Measurements from ENCODE around the gene LDHD. TPM values are rescaled to one million over a fixed set of nuclear protein-coding genes. Genes with fewer than 3 reads are reported as not detected.

LDHD gene
- total RNA-seq, 1 donor from 2014 or later: not detected

- Mint-ChIP-seq H3K27ac (no peak overlapping the region), H3K4me1 (peaks cover 10% of the 10 kb centered on the region), H3K4me3 (no peak overlapping the region), H3K36me3 (ENCODE audit: low read depth) (no peaks in the 10 kb centered on the region), H3K27me3 (peaks cover 16% of the 10 kb centered on the region), H3K9me3 (no peaks in the 10 kb centered on the region)
- CTCF ChIA-PET: no interaction called here
- no peak for DNase-seq
- ATAC-seq (ENCODE audit: low read depth): no peak
- POLR2A ChIA-PET: interaction anchor here (0.6 kb wide), 1 partner anchor 122 kb away, joined by 3 read pairs; no protein-coding TSS in a partner anchor
- TF ChIP-seq CTCF (IDR thresholded peaks at IDR 0.05): no peak
- intact Hi-C loops (cut with micrococcal nuclease): no loop called here
These were observed 30.3 kb downstream of the LDHD start for GRCh38 chr16:75086281-75086680.

- POLR2A ChIA-PET: no interaction called here
- peaks cover 15% of the 10 kb centered on the region for H3K4me1 Mint-ChIP-seq
These were observed 31.0 kb downstream of the LDHD start for GRCh38 chr16:75085556-75085955.

DNA sequence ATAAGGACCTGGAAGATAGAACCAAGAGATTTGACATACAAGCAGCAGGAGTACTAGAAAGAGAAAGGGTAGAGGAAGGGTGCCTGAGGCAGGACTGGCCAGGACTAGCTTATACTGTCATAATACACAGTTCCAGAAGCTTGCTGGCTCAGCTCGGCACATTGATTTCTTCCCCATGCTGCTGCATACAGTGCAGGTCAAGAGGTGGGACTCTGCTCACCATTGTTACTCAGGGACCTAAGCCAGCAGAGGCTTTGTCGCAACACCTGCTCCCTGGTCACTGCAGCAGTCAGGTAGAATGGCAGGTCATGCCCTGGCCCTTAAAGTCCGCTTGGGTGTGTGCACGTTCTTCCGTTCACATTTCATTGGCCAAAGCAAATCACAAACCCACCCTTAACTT, 32.8 kb downstream of the LDHD start:
- peaks cover 21% of the 10 kb centered on the region for H3K27me3 Mint-ChIP-seq
- intact Hi-C loops (cut with micrococcal nuclease): no loop called here
- POLR2A ChIA-PET: no interaction called here
- ATAC-seq (ENCODE audit: low read depth) (no peak), DNase-seq (no peak)
- H3K27ac Mint-ChIP-seq: no peak overlapping the region
- no peaks in the 10 kb centered on the region for H3K9me3 Mint-ChIP-seq
- no peaks in the 10 kb centered on the region for H3K36me3 Mint-ChIP-seq (ENCODE audit: low read depth)
- TF ChIP-seq CTCF (IDR thresholded peaks at IDR 0.05): no peak
- CTCF ChIA-PET: no interaction called here
- H3K4me3 Mint-ChIP-seq: no peak overlapping the region
- peaks cover 15% of the 10 kb centered on the region for H3K4me1 Mint-ChIP-seq

More at GRCh38 chr16:75085556-75085955, 31.0 kb downstream of the LDHD start:
- Mint-ChIP-seq H3K27ac (no peak overlapping the region), H3K27me3 (peaks cover 18% of the 10 kb centered on the region), H3K4me3 (no peak overlapping the region), H3K36me3 (ENCODE audit: low read depth) (no peaks in the 10 kb centered on the region), H3K9me3 (no peaks in the 10 kb centered on the region)
- DNase-seq (no peak), ATAC-seq (ENCODE audit: low read depth) (no peak)
- intact Hi-C loops (cut with micrococcal nuclease): no loop called here
- no peak for TF ChIP-seq CTCF (IDR thresholded peaks at IDR 0.05)
- CTCF ChIA-PET: no interaction called here

GRCh38 chr16:75081179-75081859, 35.3 kb downstream of the LDHD start:
- no peak overlapping the region for H3K27ac Mint-ChIP-seq
- no peaks in the 10 kb centered on the region for H3K36me3 Mint-ChIP-seq (ENCODE audit: low read depth)
- H3K27me3 Mint-ChIP-seq: peaks cover 32% of the 10 kb centered on the region
- intact Hi-C loops (cut with micrococcal nuclease): no loop called here
- H3K4me1 Mint-ChIP-seq: peaks cover 20% of the 10 kb centered on the region
- DNase-seq (no peak), ATAC-seq (ENCODE audit: low read depth) (peak; percentile 79)
- no peak for TF ChIP-seq CTCF (IDR thresholded peaks at IDR 0.05)
- CTCF ChIA-PET: no interaction called here
- POLR2A ChIA-PET: no interaction called here
- no peaks in the 10 kb centered on the region for H3K9me3 Mint-ChIP-seq
- H3K4me3 Mint-ChIP-seq: no peak overlapping the region

GRCh38 chr16:75080205-75081029, 36.2 kb downstream of the LDHD start:
- no peak for TF ChIP-seq CTCF (IDR thresholded peaks at IDR 0.05)
- Mint-ChIP-seq H3K27ac (no peak overlapping the region), H3K4me1 (peaks cover 29% of the 10 kb centered on the region), H3K27me3 (peaks cover 32% of the 10 kb centered on the region), H3K36me3 (ENCODE audit: low read depth) (no peaks in the 10 kb centered on the region), H3K9me3 (no peaks in the 10 kb centered on the region), H3K4me3 (no peak overlapping the region)
- DNase-seq (no peak), ATAC-seq (ENCODE audit: low read depth) (no peak)
- intact Hi-C loops (cut with micrococcal nuclease): no loop called here
- CTCF ChIA-PET: no interaction called here
- POLR2A ChIA-PET: no interaction called here
